Hepatocyte (in vitro differentiated cells): ENCODE measurements around the gene PLD5. TPM values are rescaled to one million over a fixed set of nuclear protein-coding genes. Genes with fewer than 3 reads are reported as not detected.
A peak's percentile ranks its signal among the peaks of the same experiment; 100 is the strongest.
"Not testable (repeated sequence)": the region's sequence is repeated elsewhere in the genome, so short reads cannot be mapped to it uniquely, and the experiment has no call there.

Experiments
- DNase-seq: peaks from one replicate; pipeline ENCODE4 v3.0.0-alpha.2; 2016; ENCODE audit warnings: low spot score
- H2AFZ ChIP-seq: fragments of 200-600 bp; sonication (generic); 2 replicates; pipeline ENCODE4 v1.6.0; 2016; ENCODE audit warnings: antibody characterized with exemption, mild to moderate bottlenecking
- H3K27ac ChIP-seq: fragments of 200-600 bp; sonication (generic); 2 replicates; pipeline ENCODE4 v1.5.1; 2016; ENCODE audit warnings: mild to moderate bottlenecking
- H3K27me3 ChIP-seq: fragments of 200-600 bp; sonication (generic); 2 replicates; pipeline ENCODE4 v1.6.1; 2016
- H3K36me3 ChIP-seq: fragments of 200-600 bp; sonication (generic); replicated peaks from 2 replicates; pipeline ENCODE4 v1.5.1; 2016; ENCODE audit warnings: low read depth; ENCODE audit not compliant: insufficient read depth
- H3K4me1 ChIP-seq: fragments of 200-600 bp; sonication (generic); 2 replicates; pipeline ENCODE4 v1.5.1; 2016; ENCODE audit warnings: mild to moderate bottlenecking, moderate library complexity; ENCODE audit not compliant: insufficient read depth
- H3K4me2 ChIP-seq: fragments of 200-600 bp; sonication (generic); 2 replicates; pipeline ENCODE4 v1.6.0; 2016
- H3K4me3 ChIP-seq: fragments of 200-600 bp; sonication (generic); 2 replicates; pipeline ENCODE4 v1.5.1; 2016; ENCODE audit warnings: mild to moderate bottlenecking
- H3K79me2 ChIP-seq: fragments of 200-600 bp; sonication (generic); 2 replicates; pipeline ENCODE4 v1.6.0; 2017; ENCODE audit warnings: mild to moderate bottlenecking
- H3K9me2 ChIP-seq: fragments of 200-600 bp; sonication (generic); replicated peaks from 2 replicates; pipeline ENCODE4 v1.6.0; 2017; ENCODE audit warnings: mild to moderate bottlenecking; ENCODE audit not compliant: insufficient read depth
- H3K9me3 ChIP-seq: fragments of 200-600 bp; sonication (generic); 2 replicates; pipeline ENCODE4 v1.5.1; 2016; ENCODE audit warnings: low read depth, mild to moderate bottlenecking
- H4K20me1 ChIP-seq: fragments of 200-600 bp; sonication (generic); 2 replicates; pipeline ENCODE4 v1.6.0; 2016; ENCODE audit warnings: mild to moderate bottlenecking; ENCODE audit not compliant: insufficient read depth, poor library complexity, severe bottlenecking
- CTCF ChIP-seq: fragments of 200-600 bp; sonication (generic); IDR thresholded peaks from 2 replicates; pipeline ENCODE4 v1.5.1; 2016; ENCODE audit warnings: antibody characterized with exemption, mild to moderate bottlenecking; ENCODE audit not compliant: poor library complexity
- EZH2 ChIP-seq: fragments of 200-600 bp; sonication (generic); IDR thresholded peaks from 2 replicates; pipeline ENCODE4 v1.6.1; 2016; ENCODE audit warnings: antibody characterized with exemption, mild to moderate bottlenecking, borderline replicate concordance
- EZH2phosphoT487 ChIP-seq: fragments of 200-600 bp; sonication (generic); IDR thresholded peaks from one replicate; pipeline ENCODE4 v1.6.1; 2018; ENCODE audit warnings: antibody characterized with exemption, mild to moderate bottlenecking, low read depth, moderate library complexity; ENCODE audit not compliant: unreplicated experiment, severe bottlenecking
- WGBS: methylation state at CpG from one replicate; pipeline ENCODE4 v1.1.6; 2016; ENCODE audit warnings: low lambda C conversion rate; ENCODE audit errors: missing lambda C conversion rate; 5-methylcytosine and 5-hydroxymethylcytosine counted together
- polyA plus RNA-seq: library from polyadenylated mRNA; unstranded; fragments of >200 nt; fragmentation: Nextera tagmentation; extraction: Ambion mirVana; gene quantifications from 2 replicates; pipeline ENCODE4 v1.2.1, GENCODE V29; 2016
- total RNA-seq: library from RNA; depleted of rRNA; stranded (reverse); fragments of >200 nt; gene quantifications from 2 replicates; pipeline ENCODE4 v1.2.3, GENCODE V29; 2014

Gene PLD5
- total and polyA plus RNA-seq, 2 experiments from 2014 or later, result 0.33 to 0.58 TPM

GRCh38 chr1:242212401-242212800 is 312.1 kb downstream of the PLD5 start:
- H3K79me2 ChIP-seq, result no peaks in the 10 kb centered on the region
- no peaks in the 10 kb centered on the region for H4K20me1 ChIP-seq

GRCh38 chr1:242211254-242212022 is 313.1 kb downstream of the PLD5 start:
- Histone ChIP-seq H3K27me3 (no peaks in the 10 kb centered on the region), H3K4me1 (peaks cover 11% of the 10 kb centered on the region), H4K20me1 (no peaks in the 10 kb centered on the region), H3K4me2 (peak overlapping the region; percentile 70), H2AFZ (no peak overlapping the region), H3K9me3 (peaks cover 4% of the 10 kb centered on the region), H3K36me3 (no peaks in the 10 kb centered on the region), H3K4me3 (no peak overlapping the region), H3K9me2 (no peaks in the 10 kb centered on the region), H3K27ac (peak overlapping the region; percentile 61), H3K79me2 (no peaks in the 10 kb centered on the region)
- WGBS, result 40% methylated on average over 11 of the region's 11 CpGs
- DNase-seq, result peak; percentile 26
- no peak for TF ChIP-seq CTCF
- no peak for TF ChIP-seq EZH2phosphoT487
- TF ChIP-seq EZH2, result no peak

More at GRCh38 chr1:242212401-242212800, 312.1 kb downstream of the PLD5 start:
- no peaks in the 10 kb centered on the region for H3K27me3 ChIP-seq
- WGBS, result 75% methylated on average over 12 of the region's 12 CpGs
- no peak overlapping the region for H3K4me3 ChIP-seq
- H2AFZ ChIP-seq, result no peak overlapping the region
- H3K9me3 ChIP-seq, result peaks cover 4% of the 10 kb centered on the region
- H3K36me3 ChIP-seq, result no peaks in the 10 kb centered on the region
- no peak overlapping the region for H3K27ac ChIP-seq
- peaks cover 11% of the 10 kb centered on the region for H3K4me1 ChIP-seq
- TF ChIP-seq CTCF (no peak), EZH2phosphoT487 (no peak), EZH2 (no peak)
- H3K4me2 ChIP-seq, result peak overlapping the region; percentile 70
- no peaks in the 10 kb centered on the region for H3K9me2 ChIP-seq
- no peak for DNase-seq

DNA sequence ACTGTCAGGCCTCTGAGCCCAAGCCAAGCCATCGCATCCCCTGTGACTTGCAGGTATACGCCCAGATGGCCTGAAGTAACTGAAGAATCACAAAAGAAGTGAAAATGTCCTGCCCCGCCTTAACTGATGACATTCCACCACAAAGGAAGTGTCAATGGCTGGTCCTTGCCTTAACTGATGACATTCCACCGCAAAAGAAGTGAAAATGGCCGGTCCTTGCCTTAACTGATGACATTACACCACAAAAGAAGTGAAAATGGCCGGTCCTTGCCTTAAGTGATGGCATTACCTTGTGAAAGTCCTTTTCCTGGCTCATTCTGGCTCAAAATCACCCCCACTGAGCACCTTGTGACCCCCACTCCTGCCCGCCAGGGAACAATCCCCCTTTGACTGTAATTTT is 314.2 kb downstream of the PLD5 start:
- not testable (repeated sequence) for H3K9me3 ChIP-seq, H3K4me3 ChIP-seq, DNase-seq, H3K36me3 ChIP-seq, H3K27me3 ChIP-seq, H3K9me2 ChIP-seq, H4K20me1 ChIP-seq, H2AFZ ChIP-seq, H3K4me2 ChIP-seq, H3K79me2 ChIP-seq
- 83% methylated on average over 7 of the region's 7 CpGs for WGBS
- H3K27ac ChIP-seq, result peak overlapping the region; percentile 23
- H3K4me1 ChIP-seq, result peaks cover 11% of the 10 kb centered on the region

DNA sequence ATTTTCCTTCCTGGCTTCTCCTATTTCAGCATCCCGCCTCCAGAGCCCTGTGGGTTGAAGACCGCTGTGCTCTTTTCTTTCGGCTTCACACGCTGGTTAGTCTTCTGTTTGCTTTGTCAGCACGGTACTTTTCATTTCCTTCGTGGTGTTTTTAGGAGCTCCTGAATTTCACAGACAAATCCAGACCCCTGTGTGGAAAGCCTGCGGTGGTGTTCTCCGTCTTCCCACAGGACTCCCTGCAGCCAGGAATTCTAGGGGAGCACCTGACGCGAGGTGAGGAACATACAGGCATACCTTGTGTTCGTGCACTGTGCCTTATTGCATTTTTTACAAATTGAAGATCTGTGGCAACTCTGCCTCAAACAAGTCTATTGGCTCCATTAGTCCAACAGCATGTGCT is 315.4 kb downstream of the PLD5 start:
- 67% methylated on average over 11 of the region's 11 CpGs for WGBS
- H3K36me3 ChIP-seq, result no peaks in the 10 kb centered on the region
- no peak overlapping the region for H2AFZ ChIP-seq
- no peaks in the 10 kb centered on the region for H3K79me2 ChIP-seq
- H3K4me3 ChIP-seq, result no peak overlapping the region
- no peaks in the 10 kb centered on the region for H3K9me3 ChIP-seq
- TF ChIP-seq EZH2phosphoT487, result no peak
- TF ChIP-seq EZH2, result no peak
- TF ChIP-seq CTCF, result no peak
- H3K4me2 ChIP-seq, result no peak overlapping the region
- no peaks in the 10 kb centered on the region for H3K27me3 ChIP-seq
- no peaks in the 10 kb centered on the region for H3K9me2 ChIP-seq
- peaks cover 11% of the 10 kb centered on the region for H3K4me1 ChIP-seq
- DNase-seq, result no peak
- no peak overlapping the region for H3K27ac ChIP-seq
- H4K20me1 ChIP-seq, result no peaks in the 10 kb centered on the region
